ENCODE measurements around the gene PAQR9. TPM values are rescaled to one million over a fixed set of nuclear protein-coding genes. Genes with fewer than 3 reads are reported as not detected.

Gene PAQR9
- total RNA-seq, 1 donor from 2014 or later: 15.3 TPM

- Histone ChIP-seq H3K27me3 (ENCODE audit: low read depth) (peaks cover 21% of the 10 kb centered on the region), H3K9me3 (replicated peaks) (no peaks in the 10 kb centered on the region), H3K4me3 (no peak overlapping the region), H3K27ac (replicated peaks) (no peak overlapping the region), H3K36me3 (no peaks in the 10 kb centered on the region), H3K4me1 (peaks cover 6% of the 10 kb centered on the region)
- intact Hi-C loops (cut with micrococcal nuclease): no loop called here
- TF ChIP-seq, protein P1, sequence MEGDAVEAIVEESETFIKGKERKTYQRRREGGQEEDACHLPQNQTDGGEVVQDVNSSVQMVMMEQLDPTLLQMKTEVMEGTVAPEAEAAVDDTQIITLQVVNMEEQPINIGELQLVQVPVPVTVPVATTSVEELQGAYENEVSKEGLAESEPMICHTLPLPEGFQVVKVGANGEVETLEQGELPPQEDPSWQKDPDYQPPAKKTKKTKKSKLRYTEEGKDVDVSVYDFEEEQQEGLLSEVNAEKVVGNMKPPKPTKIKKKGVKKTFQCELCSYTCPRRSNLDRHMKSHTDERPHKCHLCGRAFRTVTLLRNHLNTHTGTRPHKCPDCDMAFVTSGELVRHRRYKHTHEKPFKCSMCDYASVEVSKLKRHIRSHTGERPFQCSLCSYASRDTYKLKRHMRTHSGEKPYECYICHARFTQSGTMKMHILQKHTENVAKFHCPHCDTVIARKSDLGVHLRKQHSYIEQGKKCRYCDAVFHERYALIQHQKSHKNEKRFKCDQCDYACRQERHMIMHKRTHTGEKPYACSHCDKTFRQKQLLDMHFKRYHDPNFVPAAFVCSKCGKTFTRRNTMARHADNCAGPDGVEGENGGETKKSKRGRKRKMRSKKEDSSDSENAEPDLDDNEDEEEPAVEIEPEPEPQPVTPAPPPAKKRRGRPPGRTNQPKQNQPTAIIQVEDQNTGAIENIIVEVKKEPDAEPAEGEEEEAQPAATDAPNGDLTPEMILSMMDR (IDR thresholded peaks at IDR 0.05; ENCODE audit: borderline replicate concordance): no peak
- DNase-seq: no peak
Measured at GRCh38 chr3:142943870-142944269, 19.6 kb downstream of the PAQR9 start.

- Histone ChIP-seq H3K4me1 (peaks cover 6% of the 10 kb centered on the region), H3K27me3 (ENCODE audit: low read depth) (peaks cover 21% of the 10 kb centered on the region), H3K9me3 (replicated peaks) (no peaks in the 10 kb centered on the region), H3K4me3 (no peak overlapping the region), H3K36me3 (no peaks in the 10 kb centered on the region), H3K27ac (replicated peaks) (no peak overlapping the region)
- TF ChIP-seq, protein P1 (IDR thresholded peaks at IDR 0.05; ENCODE audit: borderline replicate concordance): no peak
- no peak for DNase-seq
- intact Hi-C loops (cut with micrococcal nuclease): no loop called here
Measured at GRCh38 chr3:142943349-142943748, 20.1 kb downstream of the PAQR9 start.

- no peak for DNase-seq
- no peaks in the 10 kb centered on the region for H3K9me3 ChIP-seq (replicated peaks)
- peaks cover 8% of the 10 kb centered on the region for H3K27me3 ChIP-seq (ENCODE audit: low read depth)
- H3K4me1 ChIP-seq: no peaks in the 10 kb centered on the region
- intact Hi-C loops (cut with micrococcal nuclease): no loop called here
- TF ChIP-seq, protein P1 (IDR thresholded peaks at IDR 0.05; ENCODE audit: borderline replicate concordance): no peak
- H3K27ac ChIP-seq (replicated peaks): no peak overlapping the region
- no peak overlapping the region for H3K4me3 ChIP-seq
- H3K36me3 ChIP-seq: no peaks in the 10 kb centered on the region
Measured at GRCh38 chr3:142941373-142942123, 21.9 kb downstream of the PAQR9 start.

GRCh38 chr3:142940472-142940871 lies 23.0 kb downstream of the PAQR9 start:
- TF ChIP-seq, protein P1 (IDR thresholded peaks at IDR 0.05; ENCODE audit: borderline replicate concordance): no peak
- Histone ChIP-seq H3K36me3 (no peaks in the 10 kb centered on the region), H3K9me3 (replicated peaks) (no peaks in the 10 kb centered on the region), H3K27me3 (ENCODE audit: low read depth) (no peaks in the 10 kb centered on the region), H3K4me3 (no peak overlapping the region), H3K27ac (replicated peaks) (no peak overlapping the region), H3K4me1 (no peaks in the 10 kb centered on the region)
- DNase-seq: no peak
- intact Hi-C loops (cut with micrococcal nuclease): no loop called here

- H3K4me3 ChIP-seq: no peak overlapping the region
- no peaks in the 10 kb centered on the region for H3K9me3 ChIP-seq (replicated peaks)
- no peak for DNase-seq
- H3K36me3 ChIP-seq: no peaks in the 10 kb centered on the region
- no peak overlapping the region for H3K27ac ChIP-seq (replicated peaks)
- H3K4me1 ChIP-seq: no peaks in the 10 kb centered on the region
- intact Hi-C loops (cut with micrococcal nuclease): no loop called here
- no peaks in the 10 kb centered on the region for H3K27me3 ChIP-seq (ENCODE audit: low read depth)
- TF ChIP-seq, protein P1 (IDR thresholded peaks at IDR 0.05; ENCODE audit: borderline replicate concordance): no peak
Measured at GRCh38 chr3:142940000-142940399, 23.5 kb downstream of the PAQR9 start.
